Adrenal gland (tissue), 5 donors: Measurements from ENCODE around the gene OR3A1.

ENCODE experiments used
- POLR2A ChIP-seq, 2 donors: fragments of 450-650 bp; IDR thresholded peaks; one replicate each; pipeline ENCODE4 v1.6.1; 2017; ENCODE audit warnings: antibody characterized with exemption in 2 of 2, mild to moderate bottlenecking in 2 of 2, moderate library complexity in 1 of 2
- TF ChIP-seq, protein P1 (sequence below), 6 experiments: fragments of 450-650 bp in 4 of 6; fragments of 200-600 bp in 2 of 6; sonication (generic) in 1 of 6; IDR thresholded peaks; 1 replicate in 5 of 6; 2 replicates in 1 of 6; pipeline versions ENCODE4 v1.5.1 to v1.8.0; 2016 to 2021; ENCODE audit warnings: antibody characterized with exemption in 6 of 6, mild to moderate bottlenecking in 2 of 6, moderate library complexity in 1 of 6
- donor health status: DM: no; HTN: no; CAD: no.

DNA sequence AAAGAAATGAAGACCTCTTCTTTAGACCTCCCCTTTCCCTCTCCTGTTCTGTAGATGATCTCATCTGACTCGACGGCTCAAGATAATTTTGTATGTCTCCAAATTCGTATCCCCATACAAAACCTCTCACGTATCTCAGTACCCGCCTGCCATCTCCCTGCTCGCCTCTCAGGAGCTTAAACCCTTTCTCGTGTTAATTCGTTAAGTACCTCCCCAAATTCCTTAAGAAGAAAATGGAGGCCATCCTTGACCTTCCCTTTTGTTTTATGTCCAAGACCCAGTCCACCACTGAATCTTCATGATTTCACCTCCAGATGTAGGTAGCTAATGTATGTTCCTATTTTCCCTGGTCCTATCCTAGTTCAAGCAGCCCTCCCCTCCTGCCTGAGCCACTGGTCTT is 41.6 kb downstream of the OR3A1 start:
- TF ChIP-seq POLR2A (IDR thresholded peaks at IDR 0.05): no peak
- TF ChIP-seq, protein P1, sequence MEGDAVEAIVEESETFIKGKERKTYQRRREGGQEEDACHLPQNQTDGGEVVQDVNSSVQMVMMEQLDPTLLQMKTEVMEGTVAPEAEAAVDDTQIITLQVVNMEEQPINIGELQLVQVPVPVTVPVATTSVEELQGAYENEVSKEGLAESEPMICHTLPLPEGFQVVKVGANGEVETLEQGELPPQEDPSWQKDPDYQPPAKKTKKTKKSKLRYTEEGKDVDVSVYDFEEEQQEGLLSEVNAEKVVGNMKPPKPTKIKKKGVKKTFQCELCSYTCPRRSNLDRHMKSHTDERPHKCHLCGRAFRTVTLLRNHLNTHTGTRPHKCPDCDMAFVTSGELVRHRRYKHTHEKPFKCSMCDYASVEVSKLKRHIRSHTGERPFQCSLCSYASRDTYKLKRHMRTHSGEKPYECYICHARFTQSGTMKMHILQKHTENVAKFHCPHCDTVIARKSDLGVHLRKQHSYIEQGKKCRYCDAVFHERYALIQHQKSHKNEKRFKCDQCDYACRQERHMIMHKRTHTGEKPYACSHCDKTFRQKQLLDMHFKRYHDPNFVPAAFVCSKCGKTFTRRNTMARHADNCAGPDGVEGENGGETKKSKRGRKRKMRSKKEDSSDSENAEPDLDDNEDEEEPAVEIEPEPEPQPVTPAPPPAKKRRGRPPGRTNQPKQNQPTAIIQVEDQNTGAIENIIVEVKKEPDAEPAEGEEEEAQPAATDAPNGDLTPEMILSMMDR (IDR thresholded peaks at IDR 0.05): no peak
